Stimulated activated CD8-positive, alpha-beta memory T cell treated with anti-CD3 and anti-CD28 coated beads, Interleukin-15, amount 100 ng/mL, for 1 hour (primary cell): ENCODE results near the gene GJB3.

Experiments used
- DNase-seq: peaks from one replicate; pipeline ENCODE4 v3.0.0-alpha.2; 2020; ENCODE audit warnings: low read depth

The GJB3 gene

DNA sequence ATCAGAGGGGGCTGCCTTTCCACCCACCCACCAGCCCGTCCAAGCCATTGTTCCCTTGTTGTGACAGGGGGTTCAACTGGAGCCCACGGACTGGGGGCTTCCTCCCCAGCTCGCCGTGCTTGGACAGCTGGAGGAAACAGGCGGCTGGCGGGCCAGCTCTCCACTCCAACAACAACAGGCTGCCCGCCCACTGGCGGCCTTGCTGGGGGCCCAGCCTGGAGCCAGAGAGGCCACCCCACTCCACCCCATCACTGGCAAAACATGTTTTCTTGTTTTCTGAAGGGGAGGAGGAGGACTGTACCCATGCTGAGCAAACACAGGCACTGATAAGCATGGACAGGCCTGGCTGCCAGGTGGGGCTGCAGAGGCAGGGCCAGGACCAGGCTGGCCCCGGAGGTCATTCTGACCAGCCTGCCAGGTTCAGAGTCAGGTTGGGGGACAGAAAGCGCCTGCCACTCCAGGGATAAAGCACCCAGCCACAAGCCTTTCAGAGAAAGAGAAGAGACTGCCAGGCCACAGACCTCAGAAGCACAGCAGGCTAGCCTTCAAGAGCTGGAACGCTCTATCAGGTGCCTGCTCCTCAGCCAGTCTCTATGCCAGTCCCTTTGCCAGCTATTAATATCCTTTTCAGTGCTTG, 44.6 kb downstream of the GJB3 start:
- no peak for DNase-seq

DNA sequence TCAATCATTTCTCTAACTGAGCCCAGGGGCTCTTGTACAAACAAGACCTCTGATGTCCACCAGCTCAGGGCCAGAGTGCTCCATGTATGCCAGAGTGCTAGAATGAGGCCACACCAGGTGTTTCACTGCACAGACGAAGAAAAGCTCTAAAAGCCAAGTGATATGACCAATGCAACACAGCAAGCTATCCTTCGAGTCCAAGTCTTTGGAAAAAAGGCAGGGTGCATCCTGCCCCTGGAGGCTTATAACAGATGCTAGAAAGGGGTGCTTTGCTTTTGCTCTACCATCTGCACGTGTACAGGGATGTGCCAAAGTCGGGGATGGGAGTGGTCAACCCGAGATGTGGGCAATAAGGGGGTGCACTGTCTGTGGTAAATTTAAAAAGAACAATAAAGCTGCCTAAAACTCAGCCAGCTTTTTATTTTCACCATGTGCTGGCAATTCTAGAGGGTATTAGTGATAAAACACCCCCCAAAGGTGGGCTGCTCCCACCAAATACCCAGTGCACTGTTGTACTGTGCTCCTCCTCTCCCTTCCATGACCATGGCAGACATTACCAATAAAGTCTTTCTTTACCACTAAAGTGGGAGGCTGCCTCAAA, 46.4 kb downstream of the GJB3 start:
- no peak for DNase-seq

DNA sequence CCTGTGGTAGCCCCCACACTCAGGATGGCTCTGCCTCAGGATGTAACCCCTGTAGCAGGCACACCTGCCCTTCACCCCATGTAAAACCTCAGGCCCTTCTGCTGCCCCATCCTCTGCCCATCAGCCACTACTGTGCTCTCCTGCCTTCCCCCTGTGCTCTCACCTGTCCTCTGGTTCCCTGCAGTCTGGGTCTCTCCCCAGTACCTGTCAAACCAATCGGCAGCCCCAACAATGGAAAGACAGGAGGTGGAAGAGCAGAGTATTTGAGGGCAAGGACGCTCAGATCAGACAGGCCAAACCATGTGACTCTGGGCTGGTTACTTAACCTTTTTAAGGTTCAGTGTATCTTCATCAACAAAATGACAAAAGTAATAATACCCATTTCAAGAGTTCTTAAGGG, 47.6 kb downstream of the GJB3 start:
- DNase-seq: no peak

DNA sequence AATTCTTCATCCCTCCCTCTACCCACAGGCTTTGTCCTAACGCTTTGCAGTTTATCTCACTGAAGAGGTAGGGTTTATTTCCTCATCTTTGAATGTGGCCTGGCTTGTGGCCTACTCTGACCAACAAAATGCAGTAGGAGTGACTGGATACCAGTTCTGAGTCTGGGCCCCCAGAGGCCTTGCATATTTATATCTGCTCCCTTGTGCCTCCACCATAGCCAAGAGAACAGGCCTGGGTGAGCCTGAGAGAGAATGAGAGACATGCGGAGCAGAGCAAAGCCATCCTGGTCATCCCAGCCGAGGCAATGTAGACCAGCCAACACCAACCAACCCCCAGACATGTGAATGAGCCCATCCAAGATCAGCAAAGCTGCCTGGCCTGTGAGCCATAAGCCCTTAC, 48.2 kb downstream of the GJB3 start:
- DNase-seq: no peak

DNA sequence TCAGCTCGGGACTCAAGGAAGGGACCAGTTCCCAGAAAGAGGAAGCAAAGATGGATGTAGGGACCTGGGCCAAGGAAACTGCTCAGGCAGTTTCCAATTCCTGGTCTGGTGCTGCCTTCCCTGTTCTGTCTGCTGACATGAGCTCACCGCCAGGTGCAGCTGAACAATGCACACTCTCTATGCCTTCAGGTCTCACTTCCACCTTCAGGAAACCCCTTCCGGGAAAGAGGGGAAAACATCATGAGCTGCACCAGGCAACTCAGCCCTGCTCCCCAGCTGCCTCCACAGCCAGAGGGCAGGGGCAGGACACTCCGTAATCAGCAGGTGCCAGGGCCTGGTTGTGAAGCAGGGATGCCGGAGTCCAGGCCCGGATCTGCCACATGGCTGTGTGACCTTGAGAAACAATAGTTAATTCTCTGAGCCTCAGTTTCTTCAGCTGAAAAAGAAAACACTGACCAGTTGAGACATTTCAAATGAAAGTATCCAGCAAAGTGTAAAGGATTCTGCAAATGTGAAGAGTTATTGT, 50.8 kb downstream of the GJB3 start:
- DNase-seq: no peak

DNA sequence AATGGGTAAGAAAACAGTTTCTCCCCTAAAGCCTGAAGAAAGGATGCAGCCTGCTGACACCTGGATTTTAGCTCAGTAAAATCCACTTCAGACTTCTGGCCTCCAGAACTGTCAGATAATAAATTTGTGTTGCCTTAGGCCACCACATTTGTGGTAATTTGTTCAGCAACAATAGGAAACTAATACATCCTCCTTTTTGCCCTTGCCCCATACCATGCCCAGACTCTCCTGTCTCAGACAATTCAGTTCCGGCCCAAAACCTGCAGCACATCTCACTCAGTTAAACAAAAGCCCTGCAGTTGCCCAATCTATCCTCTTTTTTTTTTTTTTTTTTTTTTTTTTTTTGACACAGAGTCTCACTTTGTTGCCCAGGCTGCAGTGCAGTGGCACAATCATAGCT, 52.7 kb downstream of the GJB3 start:
- DNase-seq: no peak
